KMS-11 (cell line): ENCODE measurements around the gene MOB3B.
A peak's percentile ranks its signal among the peaks of the same experiment; 100 is the strongest.

Experiments used
- H2AFZ ChIP-seq: fragments of 200-600 bp; sonication (generic); 2 replicates; pipeline ENCODE4 v1.6.1; 2016; ENCODE audit warnings: antibody characterized with exemption, mixed run types, low read depth
- H3K27ac ChIP-seq: fragments of 200-600 bp; sonication (generic); 2 replicates; pipeline ENCODE4 v1.6.1; 2016; ENCODE audit warnings: mild to moderate bottlenecking, mixed run types
- H3K27me3 ChIP-seq: fragments of 200-600 bp; sonication (generic); 2 replicates; pipeline ENCODE4 v1.6.1; 2017; ENCODE audit warnings: mild to moderate bottlenecking, low read depth, mixed run types, moderate library complexity; ENCODE audit not compliant: insufficient read depth
- H3K36me3 ChIP-seq: fragments of 200-600 bp; sonication (generic); 2 replicates; pipeline ENCODE4 v1.6.1; 2017; ENCODE audit warnings: mild to moderate bottlenecking, mixed run types; ENCODE audit not compliant: insufficient read depth
- H3K4me1 ChIP-seq: fragments of 200-600 bp; sonication (generic); 2 replicates; pipeline ENCODE4 v1.6.1; 2016; ENCODE audit warnings: mild to moderate bottlenecking, low read depth, mixed run types; ENCODE audit not compliant: poor library complexity, severe bottlenecking
- H3K4me2 ChIP-seq: fragments of 200-600 bp; sonication (generic); 2 replicates; pipeline ENCODE4 v1.7.0; 2016; ENCODE audit warnings: mild to moderate bottlenecking, mixed run types
- H3K4me3 ChIP-seq: fragments of 200-600 bp; sonication (generic); IDR thresholded peaks from 2 replicates; pipeline ENCODE4 v1.6.1; 2017; ENCODE audit warnings: low read depth, low read length, mixed read lengths; ENCODE audit not compliant: insufficient read depth
- H3K79me2 ChIP-seq: fragments of 200-600 bp; sonication (generic); 2 replicates; pipeline ENCODE4 v1.6.1; 2016; ENCODE audit warnings: low read depth, mixed run types; ENCODE audit not compliant: insufficient read depth
- H3K9ac ChIP-seq: fragments of 200-600 bp; sonication (generic); 2 replicates; pipeline ENCODE4 v1.6.1; 2016; ENCODE audit warnings: mild to moderate bottlenecking, mixed run types
- H4K20me1 ChIP-seq: fragments of 200-600 bp; sonication (generic); 2 replicates; pipeline ENCODE4 v1.6.1; 2016; ENCODE audit warnings: mild to moderate bottlenecking, mixed run types; ENCODE audit not compliant: insufficient read depth
- TF ChIP-seq, protein P1 (sequence below): fragments of 200-600 bp; sonication (generic); conservative IDR thresholded peaks from 2 replicates; pipeline ENCODE4 v1.6.1; 2017; ENCODE audit warnings: low read depth, mild to moderate bottlenecking, antibody characterized with exemption, low read length, moderate library complexity, mixed read lengths

The MOB3B gene

DNA sequence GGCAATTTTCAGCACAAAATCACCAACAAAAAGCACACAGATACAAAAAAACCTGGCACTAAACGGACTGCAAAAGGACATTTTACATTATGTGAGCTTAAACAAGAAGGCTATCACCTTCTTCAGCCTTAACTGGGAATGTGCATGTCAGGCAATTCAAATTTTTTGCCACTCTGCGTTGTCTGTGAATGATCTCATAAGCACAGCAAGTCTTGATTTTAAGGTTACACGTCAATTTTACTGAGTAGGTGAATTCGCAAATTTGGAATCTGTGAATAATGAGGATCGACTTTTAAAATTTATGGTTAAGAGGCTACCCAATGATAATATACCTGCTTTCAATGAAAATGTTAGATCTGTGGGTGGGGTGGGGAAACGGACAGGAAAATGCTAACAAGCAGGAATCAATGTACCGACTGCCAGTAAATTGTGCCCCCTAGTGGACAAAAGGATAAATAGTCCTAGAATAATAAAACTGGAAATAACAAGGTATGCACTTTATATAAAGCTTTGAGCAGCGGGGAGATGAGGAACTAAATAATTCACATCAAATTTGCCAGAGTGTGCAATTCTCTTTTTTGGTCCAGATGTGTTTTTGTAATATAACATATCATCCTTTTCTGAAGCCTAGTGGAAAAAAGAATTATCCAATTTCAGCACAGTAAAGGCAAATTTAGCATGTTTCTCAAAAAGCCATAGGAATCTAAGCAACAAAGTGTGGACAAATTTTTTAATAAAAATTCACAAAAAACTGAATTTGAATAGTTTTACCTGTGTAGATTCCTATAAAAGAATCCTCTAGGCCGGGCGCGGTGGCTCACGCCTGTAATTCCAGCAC, 253.2 kb downstream of the MOB3B start:
- no peaks in the 10 kb centered on the region for H3K79me2 ChIP-seq
- H3K36me3 ChIP-seq = no peaks in the 10 kb centered on the region
- H3K4me3 ChIP-seq = no peak overlapping the region
- H2AFZ ChIP-seq = peak overlapping the region; percentile 24; the same call in 1 of the 2 replicates
- no peaks in the 10 kb centered on the region for H4K20me1 ChIP-seq
- peak overlapping the region; percentile 18; the same call in 1 of the 2 replicates for H3K4me2 ChIP-seq
- H3K4me1 ChIP-seq = no peaks in the 10 kb centered on the region
- H3K9ac ChIP-seq = no peak overlapping the region
- no peak overlapping the region for H3K27ac ChIP-seq
- H3K27me3 ChIP-seq = no peaks in the 10 kb centered on the region
- TF ChIP-seq, protein P1, sequence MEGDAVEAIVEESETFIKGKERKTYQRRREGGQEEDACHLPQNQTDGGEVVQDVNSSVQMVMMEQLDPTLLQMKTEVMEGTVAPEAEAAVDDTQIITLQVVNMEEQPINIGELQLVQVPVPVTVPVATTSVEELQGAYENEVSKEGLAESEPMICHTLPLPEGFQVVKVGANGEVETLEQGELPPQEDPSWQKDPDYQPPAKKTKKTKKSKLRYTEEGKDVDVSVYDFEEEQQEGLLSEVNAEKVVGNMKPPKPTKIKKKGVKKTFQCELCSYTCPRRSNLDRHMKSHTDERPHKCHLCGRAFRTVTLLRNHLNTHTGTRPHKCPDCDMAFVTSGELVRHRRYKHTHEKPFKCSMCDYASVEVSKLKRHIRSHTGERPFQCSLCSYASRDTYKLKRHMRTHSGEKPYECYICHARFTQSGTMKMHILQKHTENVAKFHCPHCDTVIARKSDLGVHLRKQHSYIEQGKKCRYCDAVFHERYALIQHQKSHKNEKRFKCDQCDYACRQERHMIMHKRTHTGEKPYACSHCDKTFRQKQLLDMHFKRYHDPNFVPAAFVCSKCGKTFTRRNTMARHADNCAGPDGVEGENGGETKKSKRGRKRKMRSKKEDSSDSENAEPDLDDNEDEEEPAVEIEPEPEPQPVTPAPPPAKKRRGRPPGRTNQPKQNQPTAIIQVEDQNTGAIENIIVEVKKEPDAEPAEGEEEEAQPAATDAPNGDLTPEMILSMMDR = peak; percentile 91
